Measurements from ENCODE around the gene MPG. TPM values are rescaled to one million over a fixed set of nuclear protein-coding genes. Genes with fewer than 3 reads are reported as not detected.

Gene MPG
- total RNA-seq, 1 donor from 2014 or later: 21.2 TPM

DNA sequence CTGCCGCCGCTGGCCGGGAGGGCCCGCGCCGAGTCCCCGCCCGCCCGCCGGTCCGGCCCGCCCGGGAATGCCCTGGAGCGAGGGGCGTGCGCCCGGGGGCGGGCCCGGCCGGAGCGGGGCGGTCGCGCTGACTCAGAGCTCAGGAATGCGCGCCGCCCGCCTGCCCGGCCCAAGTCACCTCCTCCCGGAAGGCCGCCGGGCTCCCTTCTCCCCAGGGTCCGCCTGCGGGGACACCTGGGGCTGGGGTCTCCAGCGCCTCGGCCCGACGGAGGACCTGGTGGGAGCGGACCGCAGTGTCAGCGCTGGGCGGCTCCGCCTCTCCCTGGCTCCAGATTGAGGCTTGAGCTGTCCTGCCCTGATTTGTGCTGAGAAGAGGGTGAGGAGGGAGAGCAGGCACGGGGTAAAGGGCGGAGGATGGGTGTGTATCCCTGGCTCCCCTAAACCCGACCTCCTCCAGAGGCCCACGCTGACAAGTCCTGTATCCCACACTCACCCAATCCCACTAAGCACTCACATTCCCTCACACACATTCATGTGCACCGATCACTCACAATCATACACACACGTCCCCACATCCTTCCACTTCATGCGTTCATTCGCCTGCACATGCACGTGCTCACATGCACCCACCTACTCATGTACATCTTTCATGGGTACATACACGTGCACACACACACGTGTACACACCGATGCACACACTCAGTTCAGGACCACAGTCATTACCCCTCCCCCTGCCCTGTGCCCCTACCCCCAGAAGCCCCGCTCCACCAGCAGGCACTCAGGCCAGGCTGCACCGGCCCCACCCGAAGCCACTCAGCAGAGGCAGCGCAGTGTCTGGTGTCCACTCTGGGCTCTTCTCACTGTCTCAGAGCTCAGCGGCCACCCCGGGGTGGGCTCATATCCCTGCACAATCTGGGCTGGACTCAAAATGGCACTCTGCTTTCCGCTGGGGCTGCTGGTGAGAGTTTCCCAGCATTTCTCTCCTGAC is 5.2 kb upstream of the MPG start, which contains the start of gene RHBDF1:
RHBDF1 (minus strand) TSS at position 71 of the 988 bp plus-strand sequence. CDS start 7,616 bp downstream, outside the sequence.
- Histone ChIP-seq H3K4me1 (peaks cover 53% of the 10 kb centered on the region), H3K9ac (no peak within 1 kb of the TSS), H3F3A (ENCODE audit: low read depth) (peaks cover 38% of the 10 kb centered on the region), H4K20me1 (ENCODE audit: low read depth) (peaks cover 17% of the 10 kb centered on the region), H2AFZ (replicated peaks) (no peak within 1 kb of the TSS), H3K36me3 (no peaks in the 10 kb centered on the region), H3K79me2 (ENCODE audit: low read depth) (no peaks in the 10 kb centered on the region), H3K9me3 (ENCODE audit: low read depth) (no peaks in the 10 kb centered on the region), H3K27ac (no peak within 1 kb of the TSS), H3K4me3 (peak within 1 kb of the TSS; percentile 60), H3K4me2 (peak within 1 kb of the TSS; percentile 82), H3K27me3 (peaks cover 5% of the 10 kb centered on the region)
- peak; percentile 90 for DNase-seq (ENCODE audit: low spot score)
- Mint-ChIP-seq H3K4me3 (peak within 1 kb of the TSS; percentile 91), H3K4me1 (peaks cover 63% of the 10 kb centered on the region), H3K36me3 (no peaks in the 10 kb centered on the region), H3K9me3 (no peaks in the 10 kb centered on the region), H3K27me3 (ENCODE audit: insufficient read depth, low read depth) (peaks cover 13% of the 10 kb centered on the region), H3K27ac (peak within 1 kb of the TSS; percentile 72)
- TF ChIP-seq, protein P1, sequence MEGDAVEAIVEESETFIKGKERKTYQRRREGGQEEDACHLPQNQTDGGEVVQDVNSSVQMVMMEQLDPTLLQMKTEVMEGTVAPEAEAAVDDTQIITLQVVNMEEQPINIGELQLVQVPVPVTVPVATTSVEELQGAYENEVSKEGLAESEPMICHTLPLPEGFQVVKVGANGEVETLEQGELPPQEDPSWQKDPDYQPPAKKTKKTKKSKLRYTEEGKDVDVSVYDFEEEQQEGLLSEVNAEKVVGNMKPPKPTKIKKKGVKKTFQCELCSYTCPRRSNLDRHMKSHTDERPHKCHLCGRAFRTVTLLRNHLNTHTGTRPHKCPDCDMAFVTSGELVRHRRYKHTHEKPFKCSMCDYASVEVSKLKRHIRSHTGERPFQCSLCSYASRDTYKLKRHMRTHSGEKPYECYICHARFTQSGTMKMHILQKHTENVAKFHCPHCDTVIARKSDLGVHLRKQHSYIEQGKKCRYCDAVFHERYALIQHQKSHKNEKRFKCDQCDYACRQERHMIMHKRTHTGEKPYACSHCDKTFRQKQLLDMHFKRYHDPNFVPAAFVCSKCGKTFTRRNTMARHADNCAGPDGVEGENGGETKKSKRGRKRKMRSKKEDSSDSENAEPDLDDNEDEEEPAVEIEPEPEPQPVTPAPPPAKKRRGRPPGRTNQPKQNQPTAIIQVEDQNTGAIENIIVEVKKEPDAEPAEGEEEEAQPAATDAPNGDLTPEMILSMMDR (IDR thresholded peaks at IDR 0.05): no peak
- no peak for TF ChIP-seq EZH2 (IDR thresholded peaks at IDR 0.05)
- TF ChIP-seq EZH2phosphoT487 (IDR thresholded peaks at IDR 0.05): no peak

DNA sequence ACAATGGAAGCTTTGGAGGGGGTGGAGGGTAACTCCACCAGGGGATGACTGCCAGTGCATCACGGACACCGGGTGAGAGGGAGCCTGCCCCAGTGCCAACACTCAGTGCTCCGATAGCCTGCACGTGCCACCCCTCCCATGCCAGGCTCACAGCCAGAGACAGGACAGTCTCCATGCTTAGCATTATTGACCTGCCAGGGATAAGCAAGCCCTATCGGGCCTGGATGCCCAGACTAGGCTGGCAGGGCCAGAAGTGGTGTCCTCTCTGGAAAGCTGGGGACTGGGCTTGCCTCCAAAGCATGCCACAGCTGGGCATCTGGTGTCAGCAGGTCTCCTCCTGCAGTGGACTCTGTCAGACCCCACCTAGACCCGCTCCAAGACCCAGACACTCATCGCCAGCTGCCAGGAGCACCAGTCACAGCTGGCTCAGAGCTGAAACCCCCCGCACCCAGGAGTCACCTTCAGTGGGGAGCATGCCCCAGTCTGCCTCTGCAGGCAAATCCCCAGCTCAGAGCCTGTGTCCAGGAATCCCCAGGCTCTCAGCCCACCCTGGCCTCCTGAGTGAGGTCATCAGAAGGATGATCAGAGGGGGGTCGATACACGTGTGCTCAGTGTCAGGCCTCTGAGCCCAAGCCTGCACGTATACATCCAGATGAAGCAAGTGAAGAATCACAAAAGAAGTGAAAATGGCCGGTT is 3.8 kb upstream of the MPG start:
- Histone ChIP-seq H3K9me3 (ENCODE audit: low read depth) (no peaks in the 10 kb centered on the region), H3K4me1 (peaks cover 45% of the 10 kb centered on the region), H3K4me2 (no peak overlapping the region), H3K36me3 (no peaks in the 10 kb centered on the region), H3F3A (ENCODE audit: low read depth) (peaks cover 38% of the 10 kb centered on the region), H4K20me1 (ENCODE audit: low read depth) (peaks cover 17% of the 10 kb centered on the region), H3K27ac (no peak overlapping the region), H3K79me2 (ENCODE audit: low read depth) (no peaks in the 10 kb centered on the region), H3K27me3 (peaks cover 14% of the 10 kb centered on the region), H3K4me3 (no peak overlapping the region), H3K9ac (no peak overlapping the region), H2AFZ (replicated peaks) (no peak overlapping the region)
- Mint-ChIP-seq H3K4me3 (peak overlapping the region; percentile 88), H3K27ac (peak overlapping the region; percentile 87), H3K27me3 (ENCODE audit: insufficient read depth, low read depth) (peaks cover 13% of the 10 kb centered on the region), H3K4me1 (peaks cover 62% of the 10 kb centered on the region), H3K36me3 (no peaks in the 10 kb centered on the region), H3K9me3 (no peaks in the 10 kb centered on the region)
- DNase-seq (ENCODE audit: low spot score): no peak
- TF ChIP-seq EZH2 (IDR thresholded peaks at IDR 0.05): no peak
- TF ChIP-seq, protein P1 (IDR thresholded peaks at IDR 0.05): no peak
- no peak for TF ChIP-seq EZH2phosphoT487 (IDR thresholded peaks at IDR 0.05)

- Histone ChIP-seq H4K20me1 (ENCODE audit: low read depth) (peaks cover 14% of the 10 kb centered on the region), H3K27ac (no peak overlapping the region), H3K27me3 (peaks cover 14% of the 10 kb centered on the region), H3K9me3 (ENCODE audit: low read depth) (no peaks in the 10 kb centered on the region), H3K36me3 (no peaks in the 10 kb centered on the region), H3K9ac (no peak overlapping the region), H2AFZ (replicated peaks) (no peak overlapping the region), H3K79me2 (ENCODE audit: low read depth) (no peaks in the 10 kb centered on the region), H3F3A (ENCODE audit: low read depth) (peaks cover 38% of the 10 kb centered on the region), H3K4me1 (peaks cover 42% of the 10 kb centered on the region), H3K4me3 (no peak overlapping the region), H3K4me2 (no peak overlapping the region)
- Mint-ChIP-seq H3K27ac (peak overlapping the region; percentile 87), H3K27me3 (ENCODE audit: insufficient read depth, low read depth) (peaks cover 15% of the 10 kb centered on the region), H3K9me3 (no peaks in the 10 kb centered on the region), H3K36me3 (no peaks in the 10 kb centered on the region), H3K4me3 (no peak overlapping the region), H3K4me1 (peaks cover 57% of the 10 kb centered on the region)
- DNase-seq (ENCODE audit: low spot score): no peak
- TF ChIP-seq, protein P1 (IDR thresholded peaks at IDR 0.05): no peak
- TF ChIP-seq EZH2phosphoT487 (IDR thresholded peaks at IDR 0.05): no peak
- TF ChIP-seq EZH2 (IDR thresholded peaks at IDR 0.05): no peak
Observed at GRCh38 chr16:74747-75334, 3.2 kb upstream of the MPG start.
